Measurements from ENCODE around the gene PTPN3. TPM values are rescaled to one million over a fixed set of nuclear protein-coding genes. Genes with fewer than 3 reads are reported as not detected.
"Not testable (repeated sequence)": the region's sequence is repeated elsewhere in the genome, so short reads cannot be mapped to it uniquely, and the experiment has no call there.

Gene PTPN3, protein sequence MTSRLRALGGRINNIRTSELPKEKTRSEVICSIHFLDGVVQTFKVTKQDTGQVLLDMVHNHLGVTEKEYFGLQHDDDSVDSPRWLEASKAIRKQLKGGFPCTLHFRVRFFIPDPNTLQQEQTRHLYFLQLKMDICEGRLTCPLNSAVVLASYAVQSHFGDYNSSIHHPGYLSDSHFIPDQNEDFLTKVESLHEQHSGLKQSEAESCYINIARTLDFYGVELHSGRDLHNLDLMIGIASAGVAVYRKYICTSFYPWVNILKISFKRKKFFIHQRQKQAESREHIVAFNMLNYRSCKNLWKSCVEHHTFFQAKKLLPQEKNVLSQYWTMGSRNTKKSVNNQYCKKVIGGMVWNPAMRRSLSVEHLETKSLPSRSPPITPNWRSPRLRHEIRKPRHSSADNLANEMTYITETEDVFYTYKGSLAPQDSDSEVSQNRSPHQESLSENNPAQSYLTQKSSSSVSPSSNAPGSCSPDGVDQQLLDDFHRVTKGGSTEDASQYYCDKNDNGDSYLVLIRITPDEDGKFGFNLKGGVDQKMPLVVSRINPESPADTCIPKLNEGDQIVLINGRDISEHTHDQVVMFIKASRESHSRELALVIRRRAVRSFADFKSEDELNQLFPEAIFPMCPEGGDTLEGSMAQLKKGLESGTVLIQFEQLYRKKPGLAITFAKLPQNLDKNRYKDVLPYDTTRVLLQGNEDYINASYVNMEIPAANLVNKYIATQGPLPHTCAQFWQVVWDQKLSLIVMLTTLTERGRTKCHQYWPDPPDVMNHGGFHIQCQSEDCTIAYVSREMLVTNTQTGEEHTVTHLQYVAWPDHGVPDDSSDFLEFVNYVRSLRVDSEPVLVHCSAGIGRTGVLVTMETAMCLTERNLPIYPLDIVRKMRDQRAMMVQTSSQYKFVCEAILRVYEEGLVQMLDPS
- polyA plus RNA-seq (ENCODE audit: insufficient read length in 10 of 10): 1 to 10 TPM; 1.7 to 5.9 (median 3.2) TPM
- long read RNA-seq, donor 1: 0 reads
- long read RNA-seq, donor 2: 0 reads
- long read RNA-seq, donor 3: 0 reads
- long read RNA-seq, donor 4: 0 reads
- long read RNA-seq, donor 5: 0 reads
- long read RNA-seq, donor 6: 0 reads
- long read RNA-seq, donor 7: 0 reads
- long read RNA-seq, donor 8: 0 reads
- long read RNA-seq, donor 9: 0 reads

DNA sequence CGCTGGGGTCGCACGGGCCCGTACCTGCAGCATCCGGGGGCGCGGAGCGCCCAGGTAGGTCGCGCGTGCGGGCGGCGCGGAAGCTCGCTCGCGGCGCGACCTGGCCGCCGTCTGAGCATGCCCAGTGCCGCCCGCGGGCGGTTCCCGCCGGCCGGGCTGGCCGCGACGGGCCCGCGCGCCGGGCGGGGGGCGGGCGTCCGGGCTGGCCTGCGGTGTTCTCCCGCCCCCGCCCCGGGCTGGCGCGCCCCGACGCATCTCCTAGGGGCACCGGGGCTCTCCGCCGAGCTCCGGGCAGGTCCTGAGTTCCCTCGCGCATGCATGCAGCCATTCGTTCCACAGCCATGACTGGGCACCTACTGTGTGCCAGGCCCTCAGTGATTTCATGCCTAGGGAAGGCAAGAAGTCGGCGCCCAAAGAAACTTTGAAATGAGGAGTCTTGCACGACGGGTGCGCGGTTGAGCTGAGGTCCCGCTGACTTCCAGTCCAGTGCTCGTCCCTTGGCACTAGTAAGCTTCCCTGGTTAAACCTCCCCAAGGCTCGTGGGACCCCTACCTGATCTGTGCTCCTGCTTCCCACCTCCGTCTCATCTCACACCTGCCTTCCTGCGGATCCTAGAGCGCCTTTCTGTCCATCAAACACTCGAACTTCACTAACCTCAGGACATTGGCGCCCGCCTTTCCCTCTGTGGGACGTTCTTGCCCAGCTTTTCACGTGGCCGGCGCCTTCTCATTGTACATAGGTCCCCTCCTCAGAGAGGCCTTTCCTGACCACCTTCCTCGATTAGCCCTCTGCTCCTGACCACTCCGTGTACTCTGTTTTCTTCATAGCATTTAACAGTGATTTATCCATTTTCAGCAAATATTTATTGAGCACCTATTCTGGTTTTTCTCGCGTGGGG lies at the start of gene PTPN3:
PTPN3 (minus strand) TSS at position 113 of the 898 bp plus-strand sequence. CDS start 34,873 bp downstream, outside the sequence.
- DNase-seq: peak in 1 of 3 donors; percentile 53

DNA sequence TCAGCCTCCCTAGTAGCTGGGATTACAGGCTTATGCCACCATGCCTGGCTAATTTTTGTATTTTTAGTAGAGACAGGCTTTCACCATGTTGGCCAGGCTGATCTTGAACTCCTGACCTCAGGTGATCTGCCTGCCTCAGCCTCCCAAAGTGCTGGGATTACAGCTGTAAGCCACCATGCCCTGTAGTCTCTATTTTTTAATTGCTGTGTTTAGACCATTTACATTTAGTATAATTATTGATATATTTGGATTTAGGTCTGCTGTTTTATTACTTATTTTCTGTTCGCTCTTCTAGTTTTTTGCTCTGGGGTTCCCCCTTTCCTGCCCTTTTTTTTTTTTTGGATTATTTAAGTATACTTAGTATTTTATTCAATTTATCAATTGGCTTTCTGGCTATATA lies 46.8 kb upstream of the PTPN3 start:
- DNase-seq: not testable (repeated sequence)

DNA sequence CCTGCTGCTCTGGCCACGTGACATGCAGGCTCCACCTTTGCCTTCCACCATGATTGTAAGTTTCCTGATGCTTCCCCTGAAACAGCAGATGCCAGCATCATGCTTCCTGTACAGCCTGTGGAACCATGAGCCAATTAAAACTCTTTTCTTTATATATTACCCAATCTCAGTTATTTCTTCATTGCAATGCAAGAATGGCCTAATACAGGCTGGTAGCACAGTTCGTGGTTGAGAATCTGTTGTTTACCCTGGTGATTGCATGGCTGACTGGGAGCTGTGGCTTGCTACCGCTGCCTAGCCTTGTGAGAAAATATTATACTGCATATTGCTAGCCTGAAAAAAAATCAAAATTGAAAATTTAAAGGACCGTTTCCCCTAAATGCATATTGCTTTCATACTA lies 44.8 kb upstream of the PTPN3 start:
- DNase-seq: no peak

DNA sequence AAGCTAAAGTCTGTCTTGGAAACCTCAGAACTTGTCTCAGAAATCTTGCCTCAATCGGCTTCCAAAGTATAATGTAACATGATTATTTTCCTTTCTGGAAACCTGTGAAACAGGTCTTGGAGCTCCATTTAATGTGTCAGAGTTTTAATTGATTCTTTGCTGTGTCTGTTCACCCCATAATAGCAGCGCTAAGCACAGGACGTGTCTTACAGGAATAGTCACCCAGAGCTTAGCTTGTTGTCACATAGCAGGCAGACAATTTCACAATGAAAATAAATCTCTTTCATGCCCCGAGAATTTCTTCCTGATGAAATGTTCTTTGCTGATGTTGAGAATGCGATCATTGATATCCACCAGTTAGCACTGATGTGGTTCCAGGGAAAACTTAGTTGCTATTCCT lies 40.2 kb upstream of the PTPN3 start:
- no peak for DNase-seq

DNA sequence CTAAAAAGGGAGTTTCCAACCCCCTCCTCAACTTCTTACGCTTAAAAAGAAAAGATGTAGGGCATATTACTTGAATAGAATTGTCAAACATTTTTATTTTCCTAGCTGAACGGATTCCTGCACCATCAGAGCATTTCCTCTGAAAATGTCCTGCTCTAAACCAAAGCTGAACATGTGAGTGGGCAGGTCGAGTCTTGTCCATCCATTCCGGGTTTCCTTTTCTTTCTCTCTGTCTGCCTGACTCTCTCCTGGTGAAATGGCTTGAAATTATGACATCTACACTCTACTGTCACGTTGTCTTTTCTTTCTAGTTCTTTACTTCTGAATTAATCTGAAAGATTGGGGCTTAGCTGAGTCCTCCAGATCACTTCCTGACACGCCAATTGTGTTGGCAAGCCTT lies 39.2 kb upstream of the PTPN3 start:
- DNase-seq: no peak

DNA sequence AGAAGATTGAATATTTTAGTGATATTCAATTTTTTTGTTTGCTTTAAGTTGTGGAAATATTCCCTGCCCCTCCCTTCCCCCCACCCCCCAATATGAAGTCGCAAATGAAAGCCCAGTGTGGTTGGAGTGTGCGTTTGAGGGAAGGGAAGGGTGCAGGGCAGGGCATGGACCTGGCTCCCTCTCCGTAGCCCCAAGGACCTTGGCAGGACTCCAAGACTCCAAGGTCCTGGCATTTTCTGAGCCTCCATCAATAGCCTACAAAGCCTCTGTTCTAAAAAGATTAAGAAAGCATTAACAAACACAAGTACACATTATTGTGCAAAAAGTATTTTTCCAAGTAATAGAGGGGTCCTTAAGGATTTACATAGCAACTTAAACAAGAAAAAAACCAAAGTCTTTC lies 38.8 kb upstream of the PTPN3 start:
- no peak for DNase-seq

DNA sequence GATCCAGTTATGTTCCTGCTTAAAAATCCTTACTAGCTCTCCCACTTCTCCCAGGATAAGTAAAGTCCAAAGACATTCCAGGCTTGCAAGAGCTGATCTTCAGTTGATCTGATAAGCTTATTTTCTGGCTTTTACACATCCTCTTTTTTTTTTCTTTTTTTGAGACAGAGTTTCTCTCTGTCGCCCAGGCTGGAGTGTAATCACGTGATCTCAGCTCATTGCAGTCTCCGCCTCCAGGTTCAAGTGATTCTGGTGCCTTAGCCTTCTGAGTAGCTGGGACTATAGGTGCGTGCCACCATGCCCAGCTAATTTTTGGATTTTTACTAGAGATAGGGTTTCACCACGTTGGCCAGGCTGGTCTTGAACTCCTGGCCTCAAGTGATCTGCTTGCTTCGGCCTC lies 37.3 kb upstream of the PTPN3 start:
- no peak for DNase-seq

DNA sequence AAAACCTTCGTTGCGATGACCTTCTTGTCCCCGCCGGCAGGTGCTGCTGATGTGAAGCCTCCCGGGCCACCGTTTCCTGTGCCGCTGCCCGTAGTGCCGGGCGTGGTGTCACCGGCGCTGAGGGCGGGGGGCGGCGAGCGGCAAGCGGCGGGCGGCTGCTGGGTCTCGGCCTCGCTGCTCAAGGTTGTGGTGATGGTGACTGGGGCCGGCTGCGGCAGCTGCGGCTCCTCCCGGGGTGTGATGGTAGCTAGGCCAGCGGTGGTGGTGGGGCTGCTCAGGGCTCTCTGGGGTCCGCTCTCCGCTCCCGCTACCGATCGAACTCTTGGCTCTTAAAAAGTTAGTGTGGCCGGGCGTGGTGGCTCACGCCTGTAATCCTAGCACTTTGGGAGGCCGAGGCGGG lies 36.0 kb upstream of the PTPN3 start:
- DNase-seq: no peak

DNA sequence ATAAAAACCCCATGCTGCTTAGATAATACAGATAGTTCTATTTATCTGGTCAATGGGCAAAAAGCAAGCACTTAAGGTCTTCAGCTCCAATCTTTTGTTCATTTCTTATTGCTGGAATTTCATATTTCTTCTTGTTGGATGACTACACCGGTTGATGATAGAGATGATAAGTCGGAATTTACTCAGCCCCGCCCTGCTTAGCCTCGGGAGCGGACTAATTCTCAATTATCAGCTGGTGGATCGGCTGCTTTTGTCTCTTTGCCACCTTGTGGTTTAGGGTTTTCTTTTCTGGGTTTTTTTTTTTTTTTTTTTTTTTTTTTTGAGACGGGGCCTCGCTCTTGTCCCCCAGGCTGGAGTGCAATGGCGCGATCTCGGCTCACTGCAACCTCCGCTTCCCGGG lies 34.5 kb upstream of the PTPN3 start:
- DNase-seq: not testable (repeated sequence)

DNA sequence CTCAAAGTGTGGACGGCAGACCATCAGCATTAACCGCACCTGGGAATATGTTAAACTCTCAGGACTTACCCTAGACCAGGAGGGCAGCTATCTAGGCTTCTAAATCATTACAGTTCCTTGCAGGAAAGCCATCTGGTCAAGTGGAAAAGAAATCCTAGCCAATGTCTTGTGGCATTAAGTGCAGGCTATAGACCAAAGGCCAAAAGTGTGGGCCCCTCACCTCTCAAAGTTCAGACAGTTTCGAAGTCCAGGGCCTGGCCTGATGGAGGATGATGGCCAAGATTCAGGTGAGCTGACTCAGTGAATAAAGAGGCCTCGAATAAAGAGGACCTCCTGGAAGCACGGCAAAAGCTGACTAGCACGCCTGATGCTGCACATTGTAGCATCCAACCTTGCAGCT lies 24.0 kb upstream of the PTPN3 start:
- DNase-seq: no peak

DNA sequence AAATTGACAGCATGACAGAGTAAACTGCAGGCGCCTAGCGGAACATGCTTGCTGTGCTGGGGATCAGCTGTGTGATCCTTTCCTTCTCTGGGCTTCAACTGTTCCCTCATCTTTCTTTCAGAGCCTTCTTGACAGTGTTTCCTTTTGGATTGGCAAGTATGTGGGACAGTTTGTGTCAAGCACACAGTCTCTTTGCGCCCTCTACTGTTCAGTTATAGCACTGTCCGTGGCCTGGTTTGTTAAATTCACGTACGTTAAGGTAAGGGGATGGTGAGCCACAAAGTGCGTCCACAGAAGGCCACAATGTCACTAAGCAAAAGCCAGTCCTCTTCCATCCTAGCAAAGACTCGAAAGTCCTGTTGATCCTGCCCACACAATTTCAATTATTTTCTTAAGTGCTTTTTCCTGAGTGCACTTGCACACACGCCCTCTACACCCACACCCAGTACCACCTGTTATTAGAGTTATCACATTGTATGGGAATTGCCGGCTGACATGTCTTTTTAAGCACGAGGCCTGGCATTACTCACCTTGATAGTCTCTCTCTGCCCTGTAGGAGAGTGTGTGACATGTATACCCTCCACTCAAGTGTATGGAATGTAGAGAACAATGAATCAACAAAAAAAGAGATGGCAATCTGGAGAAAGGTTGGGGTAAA lies 22.5 kb upstream of the PTPN3 start:
- peak; percentile 64 to 80 (median 70) for DNase-seq

DNA sequence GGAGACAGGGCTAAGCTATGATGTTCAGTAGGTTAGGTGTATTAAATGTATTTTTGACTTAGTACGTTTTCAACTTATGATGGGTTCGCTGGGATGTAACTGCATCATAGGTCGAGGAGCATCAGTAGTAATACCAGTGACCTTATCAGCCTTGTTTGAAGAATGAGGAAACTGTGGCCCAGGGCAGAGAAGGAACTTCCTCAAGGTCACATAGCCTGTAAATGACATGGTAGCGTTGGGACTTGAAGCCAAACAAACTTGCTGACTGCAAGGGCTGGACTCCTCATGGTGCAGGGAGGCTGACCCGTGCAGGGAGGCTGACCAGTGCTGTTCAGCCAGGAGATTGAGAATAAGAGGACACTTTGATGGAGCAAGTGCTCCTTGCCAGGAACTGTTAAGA lies 21.3 kb upstream of the PTPN3 start:
- no peak for DNase-seq

DNA sequence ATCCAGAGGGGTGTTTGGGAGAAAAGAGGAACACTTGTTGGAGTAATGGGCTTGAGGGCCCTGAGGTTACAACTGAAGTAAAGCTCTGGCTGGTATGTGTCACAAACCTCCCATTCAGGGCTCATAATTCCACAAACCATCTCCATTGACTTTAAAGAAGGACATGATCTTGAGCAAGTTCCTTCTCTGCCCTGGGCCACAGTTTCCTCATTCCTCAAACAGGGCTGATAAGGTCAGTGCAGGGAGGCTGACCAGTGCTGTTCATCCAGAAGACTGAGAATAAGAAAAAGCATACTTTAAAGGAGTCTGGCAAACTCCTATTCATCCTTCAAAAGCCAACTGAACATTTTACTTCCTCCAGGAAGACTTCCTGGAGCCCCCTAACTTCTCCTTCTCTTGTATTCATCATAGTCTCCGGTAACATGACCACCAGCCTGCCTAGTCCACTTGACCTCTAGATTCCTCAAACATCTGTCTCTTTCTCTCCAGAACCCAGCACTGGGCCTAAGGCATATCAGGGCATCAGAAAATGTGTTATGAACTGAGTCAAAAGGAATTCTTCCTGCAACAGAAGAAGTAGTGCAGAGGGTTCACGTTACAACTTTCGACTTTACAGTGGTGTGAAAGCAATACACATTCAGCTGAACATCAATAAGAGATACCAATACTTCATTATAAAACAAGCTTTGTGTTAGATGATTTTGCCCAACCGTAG lies 20.7 kb upstream of the PTPN3 start:
- DNase-seq: no peak

DNA sequence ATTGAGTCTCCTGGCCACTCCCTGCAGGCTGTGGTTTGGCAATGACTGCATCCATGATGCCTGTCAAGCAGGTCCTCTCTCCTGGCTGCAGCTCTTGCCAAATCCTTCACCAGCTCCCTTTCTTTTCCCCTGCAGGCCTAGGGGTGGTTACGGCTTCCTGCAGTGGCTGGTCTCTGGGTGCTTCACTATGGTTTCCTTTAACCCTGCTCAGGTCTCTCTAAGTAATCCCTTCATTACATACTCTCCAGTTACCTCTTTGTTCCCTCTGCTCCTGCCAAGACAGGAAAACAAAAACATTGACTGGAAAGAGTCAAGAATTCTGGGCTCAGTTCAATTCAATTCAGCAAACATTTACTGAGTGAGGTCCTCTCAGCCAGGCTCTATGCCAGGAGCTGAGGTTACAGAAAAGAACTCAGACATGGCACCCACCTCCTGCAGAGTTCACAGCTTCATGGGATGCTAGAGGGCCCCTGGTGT lies 19.8 kb upstream of the PTPN3 start:
- DNase-seq: no peak

DNA sequence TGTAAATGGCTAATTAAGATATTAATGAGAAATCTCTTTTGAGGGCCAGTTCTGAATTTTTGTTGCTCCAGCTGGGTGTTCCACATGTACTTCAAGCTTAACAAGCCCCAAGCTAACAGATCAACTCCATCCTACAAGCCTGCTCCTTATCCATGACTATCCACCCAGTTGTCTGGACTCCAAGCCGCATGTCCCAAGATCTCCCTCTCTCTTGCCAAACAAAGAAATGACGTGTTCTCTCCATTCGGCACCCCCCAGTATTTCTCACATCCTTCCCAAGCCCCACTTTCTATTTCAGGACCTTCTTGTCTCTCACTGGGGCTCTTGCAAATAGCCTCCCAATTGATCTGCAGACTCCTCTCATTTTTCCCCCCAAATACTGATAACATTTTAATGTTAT lies 15.8 kb upstream of the PTPN3 start:
- no peak for DNase-seq

DNA sequence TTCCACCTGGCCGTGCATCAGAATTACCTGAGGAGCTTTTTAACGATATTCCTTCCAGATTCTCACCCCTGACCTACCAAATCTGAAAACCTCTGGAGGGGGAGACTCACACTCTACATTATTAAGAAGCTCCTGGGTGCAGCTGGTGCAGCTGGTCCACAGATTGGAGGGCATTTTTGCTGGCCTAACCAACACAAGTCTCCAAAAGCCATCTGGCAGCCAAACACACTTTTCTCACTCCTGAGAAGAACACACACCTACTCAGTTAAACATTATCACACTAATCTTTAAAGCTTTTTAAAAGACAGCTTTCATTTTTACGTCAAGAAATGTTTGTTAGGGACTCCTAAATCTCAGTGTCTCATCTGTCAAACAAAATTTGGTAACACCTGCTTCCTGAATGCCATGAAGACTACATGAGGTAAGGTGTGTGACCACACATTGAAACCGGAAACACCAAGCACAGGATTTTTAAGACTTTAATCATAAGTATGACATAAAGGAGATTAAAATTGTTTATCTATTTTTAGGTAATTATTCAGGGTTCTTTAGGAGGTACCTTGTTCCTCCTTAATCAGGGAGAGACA lies 14.2 kb upstream of the PTPN3 start:
- no peak for DNase-seq

DNA sequence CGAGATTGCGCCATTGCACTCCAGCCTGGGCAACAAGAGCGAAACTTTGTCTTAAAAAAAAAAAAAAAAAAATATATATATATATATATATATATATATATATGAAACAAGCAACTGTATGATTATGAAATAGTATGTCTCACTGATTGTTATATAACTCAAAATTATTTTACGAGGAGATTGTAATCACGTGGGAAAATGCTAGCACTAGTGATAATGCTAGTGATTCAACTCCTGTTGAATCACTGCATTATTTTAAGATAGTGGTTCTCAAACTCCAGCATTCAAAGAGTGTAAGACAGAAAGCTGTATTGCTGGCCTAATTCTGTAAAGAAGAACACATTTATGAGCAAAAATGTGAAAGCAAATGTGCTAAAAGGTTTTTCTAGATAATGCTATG lies 12.4 kb upstream of the PTPN3 start:
- DNase-seq: no peak

DNA sequence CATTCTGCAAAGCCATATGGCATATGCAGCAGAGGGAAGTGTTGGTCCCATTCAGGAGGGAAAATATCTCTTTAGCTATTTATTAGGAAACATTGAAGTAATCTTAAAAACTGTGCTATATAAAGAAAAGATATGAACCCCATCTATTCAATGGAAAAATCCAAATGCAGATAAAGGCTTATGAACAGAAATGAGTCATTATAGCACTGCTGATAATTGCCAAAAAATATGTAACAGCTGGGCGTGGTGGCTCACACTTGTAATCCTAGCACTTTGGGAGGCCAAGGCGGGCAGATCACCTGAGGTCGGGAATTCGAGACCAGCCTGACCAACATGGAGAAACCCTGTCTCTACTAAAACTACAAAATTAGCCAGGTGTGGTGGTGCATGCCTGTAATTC lies 11.9 kb upstream of the PTPN3 start:
- not testable (repeated sequence) for DNase-seq

DNA sequence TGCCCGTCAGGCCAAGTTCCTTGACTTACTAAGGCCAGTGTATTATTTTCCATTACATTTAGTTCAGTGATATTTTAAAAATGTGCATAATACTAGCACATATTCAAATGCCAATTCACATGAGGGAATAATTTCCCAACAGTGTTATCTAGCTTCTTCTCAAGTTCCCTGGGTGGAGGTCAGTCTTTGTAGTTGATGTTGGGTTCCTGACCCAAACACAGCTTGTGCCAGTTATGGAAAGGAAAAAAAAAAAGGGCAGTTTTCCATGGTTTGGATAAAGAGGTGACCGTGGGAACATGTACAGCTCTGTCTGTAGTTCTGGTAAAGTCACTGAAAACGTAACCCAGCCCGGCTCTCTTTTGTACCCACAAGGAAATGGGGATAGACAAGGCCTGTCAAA lies 11.5 kb upstream of the PTPN3 start:
- DNase-seq: no peak

DNA sequence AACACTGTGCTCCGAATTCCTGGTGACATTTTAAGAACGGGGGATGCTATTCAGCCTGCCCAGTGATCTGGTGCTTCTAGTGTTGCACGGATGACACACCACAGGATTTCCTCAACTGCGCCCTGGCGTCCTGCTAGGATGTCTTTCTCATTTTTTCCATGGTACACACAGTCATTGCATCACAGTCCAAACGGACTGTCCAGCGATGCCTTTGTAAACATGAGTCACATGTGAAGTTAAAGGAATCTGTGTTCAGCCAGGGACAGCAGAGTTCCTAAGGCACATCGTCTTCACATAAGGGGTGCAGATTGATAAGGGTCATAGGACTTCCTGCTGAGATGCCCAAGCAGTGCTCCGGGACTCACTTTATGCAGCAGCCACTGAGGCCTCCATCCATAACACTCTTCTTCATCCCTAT lies 9.3 kb upstream of the PTPN3 start:
- DNase-seq: no peak
